HG03108 (cell line): ENCODE data around the gene LRP5.

Source experiments
- ATAC-seq: cut with Tn5 transposase; IDR thresholded peaks from one replicate; pipeline ENCODE4 v1.9.1; 2021; ENCODE audit warnings: moderate library complexity; ENCODE audit not compliant: unreplicated experiment

The LRP5 gene

DNA sequence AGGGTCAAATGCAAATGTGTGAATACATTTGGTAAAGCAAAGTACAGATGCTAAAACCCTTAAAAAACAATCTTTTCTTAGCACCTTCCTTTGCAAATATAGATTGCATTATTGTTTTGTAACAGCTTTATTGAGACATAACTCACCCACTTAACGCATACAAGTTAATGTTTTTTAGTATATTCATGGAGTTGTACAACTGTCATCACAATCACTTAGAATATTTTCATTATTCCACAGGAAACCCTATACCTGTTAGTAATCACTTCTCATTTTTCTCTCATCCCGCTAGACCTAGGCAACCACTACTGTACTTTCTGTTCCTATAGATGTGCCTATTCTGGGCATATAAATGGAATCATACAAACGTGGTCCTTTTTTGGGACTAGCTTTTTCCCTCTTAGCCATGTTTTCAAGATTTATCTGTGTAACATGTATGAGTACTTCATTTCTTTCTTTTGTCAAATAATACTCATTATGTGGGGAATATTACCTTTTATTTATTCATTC lies 182.9 kb downstream of the LRP5 start:
- ATAC-seq = no peak

DNA sequence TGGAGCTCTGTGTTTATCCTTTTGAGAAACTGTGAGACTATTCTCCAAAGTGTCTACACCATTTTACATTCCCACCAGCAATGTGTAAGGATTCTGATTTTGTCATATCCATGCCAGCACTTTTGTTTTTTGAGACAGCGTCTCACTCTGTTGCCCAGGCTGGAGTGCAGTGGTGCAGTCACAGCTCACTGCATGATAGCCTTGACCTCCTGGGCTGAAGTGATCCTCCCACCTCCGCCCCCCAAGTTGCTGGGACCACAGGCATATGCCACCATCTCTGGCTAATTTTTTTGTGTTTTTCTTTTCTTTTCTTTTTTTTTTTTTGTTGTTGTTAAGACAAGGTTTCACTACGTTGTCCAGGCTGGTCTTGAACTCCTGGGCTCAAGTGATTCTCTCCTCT lies 183.5 kb downstream of the LRP5 start:
- ATAC-seq = no peak

DNA sequence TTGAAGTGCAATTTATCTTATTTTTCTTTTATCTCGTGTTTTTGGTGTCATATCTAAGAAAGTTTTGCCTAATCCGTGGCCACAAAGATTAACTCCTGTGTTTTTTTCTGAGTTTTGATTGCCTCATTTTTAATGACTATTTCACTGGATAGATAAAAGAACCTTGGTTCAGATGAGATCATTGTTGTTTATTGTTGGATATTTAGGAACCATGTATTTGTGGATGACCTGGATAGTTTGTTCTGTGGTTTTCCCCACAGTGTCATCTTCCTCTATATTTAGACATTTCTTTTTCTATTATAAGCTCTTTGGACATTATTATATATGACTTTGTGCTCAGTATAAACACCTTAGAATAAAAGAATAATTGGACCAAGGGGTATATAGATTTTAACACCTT lies 185.4 kb downstream of the LRP5 start:
- no peak for ATAC-seq

DNA sequence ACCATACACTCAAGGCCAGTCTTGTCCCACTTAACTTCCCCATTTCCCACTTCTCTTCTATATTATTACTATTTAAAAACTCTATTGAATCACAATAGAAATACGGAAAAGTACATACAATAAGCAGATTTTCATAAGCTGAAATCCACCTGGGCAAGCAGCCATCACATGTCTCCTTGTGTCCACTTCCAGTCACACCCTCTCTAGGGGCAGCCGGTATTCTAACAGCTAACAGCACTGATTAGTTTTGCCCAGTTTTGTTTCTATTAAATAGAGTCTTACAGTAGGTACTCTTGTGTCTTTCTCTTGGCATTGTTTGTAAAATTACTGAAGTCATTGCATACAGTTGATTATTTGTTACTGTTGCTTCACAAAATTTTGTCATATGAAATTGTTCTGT lies 185.9 kb downstream of the LRP5 start:
- ATAC-seq = no peak
